PC-9 (cell line): ENCODE data around the gene IRF2.

Source experiments
- EZH2 ChIP-seq: fragments of 200-600 bp; sonication (generic); IDR thresholded peaks from 2 replicates; pipeline ENCODE4 v1.8.0; 2017; ENCODE audit warnings: antibody characterized with exemption, low read depth
- TF ChIP-seq, protein P1 (sequence below): fragments of 200-600 bp; sonication (generic); conservative IDR thresholded peaks from 2 replicates; pipeline ENCODE4 v1.6.1; 2017; ENCODE audit warnings: mixed run types, antibody characterized with exemption, mild to moderate bottlenecking, moderate library complexity

DNA sequence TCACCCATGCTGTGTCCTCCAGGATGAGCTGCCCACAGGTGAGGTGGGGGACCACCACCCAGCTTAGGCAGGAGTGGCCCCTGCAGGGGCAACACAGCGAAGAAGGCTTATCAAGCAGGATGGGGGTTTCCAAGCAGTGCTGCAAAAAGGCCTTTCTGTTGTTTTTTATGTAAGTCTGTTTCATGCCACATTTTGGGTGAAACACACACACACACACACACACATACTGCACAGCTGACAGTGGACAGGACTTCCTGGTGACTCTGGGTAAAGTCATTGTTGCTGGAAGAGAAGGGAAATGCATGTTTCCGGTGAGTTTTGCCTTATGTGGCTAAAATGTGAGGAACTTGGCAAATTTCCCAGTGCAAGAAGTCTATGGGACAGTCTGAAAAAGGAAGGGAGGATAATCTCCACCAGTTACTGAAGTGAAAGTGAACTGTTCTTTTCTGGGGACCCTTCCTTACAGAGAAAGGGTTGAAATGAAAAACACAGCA is 119.2 kb downstream of the IRF2 start:
- TF ChIP-seq, protein P1, sequence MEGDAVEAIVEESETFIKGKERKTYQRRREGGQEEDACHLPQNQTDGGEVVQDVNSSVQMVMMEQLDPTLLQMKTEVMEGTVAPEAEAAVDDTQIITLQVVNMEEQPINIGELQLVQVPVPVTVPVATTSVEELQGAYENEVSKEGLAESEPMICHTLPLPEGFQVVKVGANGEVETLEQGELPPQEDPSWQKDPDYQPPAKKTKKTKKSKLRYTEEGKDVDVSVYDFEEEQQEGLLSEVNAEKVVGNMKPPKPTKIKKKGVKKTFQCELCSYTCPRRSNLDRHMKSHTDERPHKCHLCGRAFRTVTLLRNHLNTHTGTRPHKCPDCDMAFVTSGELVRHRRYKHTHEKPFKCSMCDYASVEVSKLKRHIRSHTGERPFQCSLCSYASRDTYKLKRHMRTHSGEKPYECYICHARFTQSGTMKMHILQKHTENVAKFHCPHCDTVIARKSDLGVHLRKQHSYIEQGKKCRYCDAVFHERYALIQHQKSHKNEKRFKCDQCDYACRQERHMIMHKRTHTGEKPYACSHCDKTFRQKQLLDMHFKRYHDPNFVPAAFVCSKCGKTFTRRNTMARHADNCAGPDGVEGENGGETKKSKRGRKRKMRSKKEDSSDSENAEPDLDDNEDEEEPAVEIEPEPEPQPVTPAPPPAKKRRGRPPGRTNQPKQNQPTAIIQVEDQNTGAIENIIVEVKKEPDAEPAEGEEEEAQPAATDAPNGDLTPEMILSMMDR: no peak
- TF ChIP-seq EZH2: no peak
